Astrocyte (in vitro differentiated cells and primary cell): ENCODE measurements around the gene TSC22D1. TPM values are rescaled to one million over a fixed set of nuclear protein-coding genes. Genes with fewer than 3 reads are reported as not detected.

Experiments used
- DNase-seq: peaks from one replicate; pipeline ENCODE4 v3.0.0-alpha.2; 2010; ENCODE audit warnings: low read depth
- FAIRE-seq: peaks from 2 replicates; lab custom pipeline; 2011; peaks lifted over from hg19 to GRCh38; lab: Jason Lieb, UNC
- H2AFZ ChIP-seq: 2 replicates; pipeline ENCODE4 v1.6.0; 2012; ENCODE audit warnings: low read depth, low read length, inconsistent platforms
- H3K27ac ChIP-seq: 2 replicates; pipeline ENCODE4 v1.5.1; 2011; ENCODE audit warnings: low read depth, low read length, inconsistent platforms
- H3K27me3 ChIP-seq: 2 replicates; pipeline ENCODE4 v1.6.0; 2011; ENCODE audit warnings: low read length, inconsistent platforms; ENCODE audit not compliant: insufficient read depth
- H3K36me3 ChIP-seq: 2 replicates; pipeline ENCODE4 v1.5.1; 2011; ENCODE audit warnings: low read length, inconsistent platforms; ENCODE audit not compliant: insufficient read depth
- H3K4me1 ChIP-seq: 2 replicates; pipeline ENCODE4 v1.5.1; 2011; ENCODE audit warnings: low read length, inconsistent platforms; ENCODE audit not compliant: insufficient read depth
- H3K4me2 ChIP-seq: 2 replicates; pipeline ENCODE4 v1.6.0; 2012; ENCODE audit warnings: low read length, inconsistent platforms
- H3K4me3 ChIP-seq: 2 replicates; pipeline ENCODE4 v1.5.1; 2011; ENCODE audit warnings: low read depth, mild to moderate bottlenecking, low read length, inconsistent platforms; ENCODE audit not compliant: insufficient read depth
- H3K79me2 ChIP-seq: 2 replicates; pipeline ENCODE4 v1.6.0; 2012; ENCODE audit warnings: mild to moderate bottlenecking, low read length, inconsistent platforms; ENCODE audit not compliant: insufficient read depth
- H3K9ac ChIP-seq: 2 replicates; pipeline ENCODE4 v1.6.0; 2012; ENCODE audit warnings: mild to moderate bottlenecking, low read length, inconsistent platforms
- H3K9me3 ChIP-seq: 2 replicates; pipeline ENCODE4 v1.5.1; 2012; ENCODE audit warnings: low read depth, mild to moderate bottlenecking, low read length, inconsistent platforms; ENCODE audit not compliant: insufficient read depth
- H4K20me1 ChIP-seq: 2 replicates; pipeline ENCODE4 v1.6.0; 2012; ENCODE audit warnings: low read length, inconsistent platforms; ENCODE audit not compliant: insufficient read depth
- H3K27ac Mint-ChIP-seq: one replicate; pipeline ENCODE4 v1.8.0; 2021; ENCODE audit warnings: mild to moderate bottlenecking, mixed read lengths; ENCODE audit not compliant: unreplicated experiment
- H3K27me3 Mint-ChIP-seq: one replicate; pipeline ENCODE4 v1.8.0; 2021; ENCODE audit warnings: low read depth, mixed read lengths; ENCODE audit not compliant: unreplicated experiment
- H3K36me3 Mint-ChIP-seq: one replicate; pipeline ENCODE4 v1.8.0; 2021; ENCODE audit warnings: low read depth, mixed read lengths; ENCODE audit not compliant: unreplicated experiment
- H3K4me1 Mint-ChIP-seq: one replicate; pipeline ENCODE4 v1.8.0; 2021; ENCODE audit warnings: low read depth, mixed read lengths; ENCODE audit not compliant: unreplicated experiment
- H3K4me3 Mint-ChIP-seq: one replicate; pipeline ENCODE4 v1.8.0; 2021; ENCODE audit warnings: mild to moderate bottlenecking, moderate library complexity, mixed read lengths; ENCODE audit not compliant: unreplicated experiment
- H3K9me3 Mint-ChIP-seq: one replicate; pipeline ENCODE4 v1.8.0; 2021; ENCODE audit warnings: mild to moderate bottlenecking, mixed read lengths; ENCODE audit not compliant: unreplicated experiment
- EZH2 ChIP-seq: IDR thresholded peaks from 2 replicates; pipeline ENCODE4 v1.6.1; 2012; ENCODE audit warnings: mild to moderate bottlenecking, low read length, inconsistent platforms; ENCODE audit not compliant: insufficient read depth
- total RNA-seq: library from RNA; stranded (reverse); gene quantifications from 2 replicates; pipeline ENCODE4 v1.2.1, GENCODE V29; 2021
- TF ChIP-seq, protein P1 (sequence below): IDR thresholded peaks from 2 replicates; pipeline ENCODE4 v1.5.1; 2011; ENCODE audit warnings: low read depth, mild to moderate bottlenecking, inconsistent platforms, low read length, moderate library complexity; ENCODE audit not compliant: insufficient read depth

TSC22D1 gene
- total RNA-seq, 1 donor from 2014 or later = 96.2 TPM

- TF ChIP-seq, protein P1, sequence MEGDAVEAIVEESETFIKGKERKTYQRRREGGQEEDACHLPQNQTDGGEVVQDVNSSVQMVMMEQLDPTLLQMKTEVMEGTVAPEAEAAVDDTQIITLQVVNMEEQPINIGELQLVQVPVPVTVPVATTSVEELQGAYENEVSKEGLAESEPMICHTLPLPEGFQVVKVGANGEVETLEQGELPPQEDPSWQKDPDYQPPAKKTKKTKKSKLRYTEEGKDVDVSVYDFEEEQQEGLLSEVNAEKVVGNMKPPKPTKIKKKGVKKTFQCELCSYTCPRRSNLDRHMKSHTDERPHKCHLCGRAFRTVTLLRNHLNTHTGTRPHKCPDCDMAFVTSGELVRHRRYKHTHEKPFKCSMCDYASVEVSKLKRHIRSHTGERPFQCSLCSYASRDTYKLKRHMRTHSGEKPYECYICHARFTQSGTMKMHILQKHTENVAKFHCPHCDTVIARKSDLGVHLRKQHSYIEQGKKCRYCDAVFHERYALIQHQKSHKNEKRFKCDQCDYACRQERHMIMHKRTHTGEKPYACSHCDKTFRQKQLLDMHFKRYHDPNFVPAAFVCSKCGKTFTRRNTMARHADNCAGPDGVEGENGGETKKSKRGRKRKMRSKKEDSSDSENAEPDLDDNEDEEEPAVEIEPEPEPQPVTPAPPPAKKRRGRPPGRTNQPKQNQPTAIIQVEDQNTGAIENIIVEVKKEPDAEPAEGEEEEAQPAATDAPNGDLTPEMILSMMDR = no peak
- TF ChIP-seq EZH2 = no peak
- H3K4me1 Mint-ChIP-seq = peaks cover 18% of the 10 kb centered on the region
- H3K9ac ChIP-seq = no peak overlapping the region
- no peak overlapping the region for H3K4me2 ChIP-seq
- FAIRE-seq (no peak), DNase-seq (no peak)
- peaks cover 7% of the 10 kb centered on the region for H3K27me3 Mint-ChIP-seq
- H3K36me3 Mint-ChIP-seq = no peaks in the 10 kb centered on the region
- H3K27me3 ChIP-seq = no peaks in the 10 kb centered on the region
- no peak overlapping the region for H3K4me3 Mint-ChIP-seq
- no peaks in the 10 kb centered on the region for H3K9me3 Mint-ChIP-seq
- no peak overlapping the region for H3K4me3 ChIP-seq
- peaks cover 8% of the 10 kb centered on the region for H3K4me1 ChIP-seq
- H3K36me3 ChIP-seq = no peaks in the 10 kb centered on the region
- no peak overlapping the region for H3K27ac ChIP-seq
- H3K27ac Mint-ChIP-seq = no peak overlapping the region
- no peaks in the 10 kb centered on the region for H3K9me3 ChIP-seq
- no peaks in the 10 kb centered on the region for H4K20me1 ChIP-seq
- H2AFZ ChIP-seq = no peak overlapping the region
- no peaks in the 10 kb centered on the region for H3K79me2 ChIP-seq
Measured at GRCh38 chr13:44402899-44403445, 173.2 kb downstream of the TSC22D1 start.

DNA sequence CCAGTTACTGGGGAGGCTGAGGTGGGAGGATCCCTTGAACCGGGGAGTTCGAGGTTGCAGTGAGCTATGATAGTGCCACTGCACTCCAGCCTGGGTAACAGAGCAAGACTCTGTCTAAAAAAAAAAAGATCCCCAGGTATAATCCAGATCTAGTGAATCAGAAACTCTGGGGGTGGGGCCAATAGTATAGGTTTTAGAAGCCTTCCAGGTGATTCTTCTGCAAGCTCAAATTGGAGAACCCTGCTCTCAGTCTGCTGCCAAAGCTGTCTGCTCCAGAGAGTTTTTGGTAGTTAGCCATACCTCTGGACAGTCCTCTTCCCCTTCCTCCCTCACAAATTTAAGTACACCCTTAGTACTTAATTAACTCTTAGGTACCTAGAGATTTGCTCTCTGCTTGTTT is 174.6 kb downstream of the TSC22D1 start:
- H4K20me1 ChIP-seq = no peaks in the 10 kb centered on the region
- H3K27ac ChIP-seq = no peak overlapping the region
- no peaks in the 10 kb centered on the region for H3K27me3 ChIP-seq
- no peaks in the 10 kb centered on the region for H3K79me2 ChIP-seq
- no peak for TF ChIP-seq EZH2
- TF ChIP-seq, protein P1 = no peak
- no peaks in the 10 kb centered on the region for H3K36me3 ChIP-seq
- Mint-ChIP-seq H3K9me3 (no peaks in the 10 kb centered on the region), H3K4me3 (no peak overlapping the region), H3K36me3 (no peaks in the 10 kb centered on the region), H3K27me3 (peaks cover 7% of the 10 kb centered on the region), H3K4me1 (peaks cover 28% of the 10 kb centered on the region), H3K27ac (no peak overlapping the region)
- H3K4me1 ChIP-seq = peaks cover 19% of the 10 kb centered on the region
- H3K9me3 ChIP-seq = no peaks in the 10 kb centered on the region
- no peak overlapping the region for H2AFZ ChIP-seq
- H3K4me3 ChIP-seq = no peak overlapping the region
- H3K9ac ChIP-seq = no peak overlapping the region
- no peak for DNase-seq
- FAIRE-seq = no peak
- no peak overlapping the region for H3K4me2 ChIP-seq

DNA sequence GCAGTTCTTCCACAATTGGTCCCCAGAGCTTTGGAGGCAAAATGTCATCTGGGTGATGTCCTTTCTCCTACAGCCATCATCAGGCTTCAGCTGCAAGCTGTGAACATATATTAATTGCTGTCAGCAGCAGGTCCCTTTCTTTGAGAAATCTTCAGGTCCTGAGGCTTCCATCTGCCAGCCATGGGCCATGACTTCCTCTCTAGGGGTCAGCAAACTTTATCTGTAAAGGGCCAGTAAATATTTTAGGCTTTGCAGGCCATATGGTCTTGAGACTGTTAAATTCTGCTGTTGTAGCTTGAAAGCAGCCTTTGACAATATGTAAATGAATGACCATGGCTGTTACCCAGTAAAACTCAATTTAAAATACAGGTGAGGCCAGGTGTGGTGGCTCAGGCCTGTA is 175.4 kb downstream of the TSC22D1 start:
- Histone ChIP-seq H3K4me3 (no peak overlapping the region), H3K36me3 (no peaks in the 10 kb centered on the region), H2AFZ (no peak overlapping the region), H3K9ac (no peak overlapping the region), H3K4me2 (no peak overlapping the region), H4K20me1 (no peaks in the 10 kb centered on the region), H3K79me2 (no peaks in the 10 kb centered on the region), H3K4me1 (peaks cover 19% of the 10 kb centered on the region), H3K9me3 (no peaks in the 10 kb centered on the region), H3K27ac (no peak overlapping the region), H3K27me3 (no peaks in the 10 kb centered on the region)
- no peak overlapping the region for H3K27ac Mint-ChIP-seq
- peaks cover under 1% of the 10 kb centered on the region for H3K36me3 Mint-ChIP-seq
- peak overlapping the region; percentile 20 for H3K4me3 Mint-ChIP-seq
- H3K4me1 Mint-ChIP-seq = peaks cover 30% of the 10 kb centered on the region
- H3K9me3 Mint-ChIP-seq = no peaks in the 10 kb centered on the region
- FAIRE-seq = no peak
- TF ChIP-seq, protein P1 = no peak
- no peak for TF ChIP-seq EZH2
- DNase-seq = no peak
- H3K27me3 Mint-ChIP-seq = peaks cover 4% of the 10 kb centered on the region
